ENCODE results near the gene AREL1.

DNA sequence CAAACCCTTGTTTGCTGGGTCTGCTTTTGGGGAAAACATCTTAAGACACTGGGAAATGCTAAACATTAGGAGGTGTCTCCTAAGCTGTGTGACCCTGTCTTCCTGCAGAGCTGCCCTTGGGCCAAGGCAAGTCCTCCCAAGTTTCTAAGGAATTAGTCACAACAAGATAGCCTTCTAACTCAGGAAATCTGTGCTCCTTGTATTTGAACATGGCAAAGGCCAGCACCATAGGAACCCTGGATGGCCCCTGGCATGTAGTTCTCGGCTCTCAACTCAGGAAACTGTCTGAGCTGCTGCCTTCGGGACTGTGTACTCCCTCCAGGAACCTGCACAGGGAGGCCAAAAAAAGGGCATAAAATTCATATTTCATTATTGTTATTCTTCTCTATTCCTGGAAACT is 63.2 kb downstream of the AREL1 start:
- TF ChIP-seq POLR2A (IDR thresholded peaks at IDR 0.05), result no peak
- TF ChIP-seq, protein P1, sequence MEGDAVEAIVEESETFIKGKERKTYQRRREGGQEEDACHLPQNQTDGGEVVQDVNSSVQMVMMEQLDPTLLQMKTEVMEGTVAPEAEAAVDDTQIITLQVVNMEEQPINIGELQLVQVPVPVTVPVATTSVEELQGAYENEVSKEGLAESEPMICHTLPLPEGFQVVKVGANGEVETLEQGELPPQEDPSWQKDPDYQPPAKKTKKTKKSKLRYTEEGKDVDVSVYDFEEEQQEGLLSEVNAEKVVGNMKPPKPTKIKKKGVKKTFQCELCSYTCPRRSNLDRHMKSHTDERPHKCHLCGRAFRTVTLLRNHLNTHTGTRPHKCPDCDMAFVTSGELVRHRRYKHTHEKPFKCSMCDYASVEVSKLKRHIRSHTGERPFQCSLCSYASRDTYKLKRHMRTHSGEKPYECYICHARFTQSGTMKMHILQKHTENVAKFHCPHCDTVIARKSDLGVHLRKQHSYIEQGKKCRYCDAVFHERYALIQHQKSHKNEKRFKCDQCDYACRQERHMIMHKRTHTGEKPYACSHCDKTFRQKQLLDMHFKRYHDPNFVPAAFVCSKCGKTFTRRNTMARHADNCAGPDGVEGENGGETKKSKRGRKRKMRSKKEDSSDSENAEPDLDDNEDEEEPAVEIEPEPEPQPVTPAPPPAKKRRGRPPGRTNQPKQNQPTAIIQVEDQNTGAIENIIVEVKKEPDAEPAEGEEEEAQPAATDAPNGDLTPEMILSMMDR (IDR thresholded peaks at IDR 0.05), result no peak

Measured in suprapubic skin (tissue), 3 donors.